ENCODE data around the gene CDC25A. TPM values are rescaled to one million over a fixed set of nuclear protein-coding genes. Genes with fewer than 3 reads are reported as not detected.

Gene CDC25A
- total and polyA plus RNA-seq, 2 experiments from 2014 or later = 17.7 to 126 TPM

DNA sequence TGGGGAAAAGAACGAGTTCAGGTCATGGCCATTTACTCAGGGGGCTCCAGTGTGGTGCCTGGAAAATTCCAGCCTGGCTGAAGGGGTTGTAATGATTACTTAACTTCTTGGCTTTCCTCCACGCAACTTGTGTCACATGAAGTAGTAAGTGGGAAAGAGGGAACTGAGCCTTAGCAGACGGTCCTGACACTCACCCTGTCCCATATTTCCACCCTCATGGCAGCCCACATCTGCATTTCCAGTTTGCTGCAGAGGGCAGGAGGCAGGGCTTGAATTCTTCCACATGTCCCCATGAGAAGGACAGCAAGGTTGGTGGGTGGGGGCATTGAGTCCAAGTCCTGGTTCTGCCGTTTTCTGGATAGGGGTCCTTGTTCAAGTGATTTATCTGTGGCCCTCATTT, 27.2 kb upstream of the CDC25A start:
- Histone ChIP-seq H3F3A (replicated peaks; ENCODE audit: low read depth) (no peaks in the 10 kb centered on the region), H3K36me3 (ENCODE audit: insufficient read depth) (no peaks in the 10 kb centered on the region), H4K20me1 (replicated peaks; ENCODE audit: insufficient read depth) (no peaks in the 10 kb centered on the region), H3K9me2 (ENCODE audit: insufficient read depth) (no peaks in the 10 kb centered on the region), H3K27me3 (ENCODE audit: insufficient read depth) (no peaks in the 10 kb centered on the region), H3K27ac (ENCODE audit: low read depth) (no peak overlapping the region), H3K4me2 (no peak overlapping the region), H3K4me3 (no peak overlapping the region), H3K79me2 (replicated peaks; ENCODE audit: insufficient read depth) (no peaks in the 10 kb centered on the region), H3K4me1 (ENCODE audit: insufficient read depth) (no peaks in the 10 kb centered on the region), H2AFZ (no peak overlapping the region)
- Mint-ChIP-seq H3K9me3 (peaks cover 4% of the 10 kb centered on the region; the same call in 1 of the 3 replicates), H3K4me3 (no peak overlapping the region), H3K27ac (no peak overlapping the region), H3K36me3 (ENCODE audit: low read depth) (no peaks in the 10 kb centered on the region), H3K4me1 (no peaks in the 10 kb centered on the region; the same call in 2 of the 3 replicates), H3K27me3 (ENCODE audit: insufficient read depth, low read depth, poor library complexity) (peaks cover 5% of the 10 kb centered on the region)
- ATAC-seq = no peak
- TF ChIP-seq CREB1 (CRISPR knock-in tag; IDR thresholded peaks at IDR 0.05; ENCODE audit: low read depth) (no peak), ZNF114 (CRISPR knock-in tag; IDR thresholded peaks at IDR 0.05) (no peak), EZH2phosphoT487 (IDR thresholded peaks at IDR 0.05; ENCODE audit: unreplicated experiment) (no peak), NANOG (IDR thresholded peaks at IDR 0.05; ENCODE audit: borderline replicate concordance) (no peak), STAT1 (IDR thresholded peaks at IDR 0.05; ENCODE audit: unreplicated experiment) (no peak), ZNF331 (CRISPR knock-in tag; IDR thresholded peaks at IDR 0.05; ENCODE audit: low read depth) (no peak), EZH2 (IDR thresholded peaks at IDR 0.05; ENCODE audit: low read depth, unreplicated experiment) (no peak), JUNB (IDR thresholded peaks at IDR 0.05; ENCODE audit: unreplicated experiment) (no peak), POLR2AphosphoS5 (IDR thresholded peaks at IDR 0.05; ENCODE audit: low read depth) (no peak)
- TF ChIP-seq, protein P1, sequence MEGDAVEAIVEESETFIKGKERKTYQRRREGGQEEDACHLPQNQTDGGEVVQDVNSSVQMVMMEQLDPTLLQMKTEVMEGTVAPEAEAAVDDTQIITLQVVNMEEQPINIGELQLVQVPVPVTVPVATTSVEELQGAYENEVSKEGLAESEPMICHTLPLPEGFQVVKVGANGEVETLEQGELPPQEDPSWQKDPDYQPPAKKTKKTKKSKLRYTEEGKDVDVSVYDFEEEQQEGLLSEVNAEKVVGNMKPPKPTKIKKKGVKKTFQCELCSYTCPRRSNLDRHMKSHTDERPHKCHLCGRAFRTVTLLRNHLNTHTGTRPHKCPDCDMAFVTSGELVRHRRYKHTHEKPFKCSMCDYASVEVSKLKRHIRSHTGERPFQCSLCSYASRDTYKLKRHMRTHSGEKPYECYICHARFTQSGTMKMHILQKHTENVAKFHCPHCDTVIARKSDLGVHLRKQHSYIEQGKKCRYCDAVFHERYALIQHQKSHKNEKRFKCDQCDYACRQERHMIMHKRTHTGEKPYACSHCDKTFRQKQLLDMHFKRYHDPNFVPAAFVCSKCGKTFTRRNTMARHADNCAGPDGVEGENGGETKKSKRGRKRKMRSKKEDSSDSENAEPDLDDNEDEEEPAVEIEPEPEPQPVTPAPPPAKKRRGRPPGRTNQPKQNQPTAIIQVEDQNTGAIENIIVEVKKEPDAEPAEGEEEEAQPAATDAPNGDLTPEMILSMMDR (conservative IDR thresholded peaks at IDR 0.05; ENCODE audit: low read depth in 2 of 2) = no peak
- TF ChIP-seq, protein P2, sequence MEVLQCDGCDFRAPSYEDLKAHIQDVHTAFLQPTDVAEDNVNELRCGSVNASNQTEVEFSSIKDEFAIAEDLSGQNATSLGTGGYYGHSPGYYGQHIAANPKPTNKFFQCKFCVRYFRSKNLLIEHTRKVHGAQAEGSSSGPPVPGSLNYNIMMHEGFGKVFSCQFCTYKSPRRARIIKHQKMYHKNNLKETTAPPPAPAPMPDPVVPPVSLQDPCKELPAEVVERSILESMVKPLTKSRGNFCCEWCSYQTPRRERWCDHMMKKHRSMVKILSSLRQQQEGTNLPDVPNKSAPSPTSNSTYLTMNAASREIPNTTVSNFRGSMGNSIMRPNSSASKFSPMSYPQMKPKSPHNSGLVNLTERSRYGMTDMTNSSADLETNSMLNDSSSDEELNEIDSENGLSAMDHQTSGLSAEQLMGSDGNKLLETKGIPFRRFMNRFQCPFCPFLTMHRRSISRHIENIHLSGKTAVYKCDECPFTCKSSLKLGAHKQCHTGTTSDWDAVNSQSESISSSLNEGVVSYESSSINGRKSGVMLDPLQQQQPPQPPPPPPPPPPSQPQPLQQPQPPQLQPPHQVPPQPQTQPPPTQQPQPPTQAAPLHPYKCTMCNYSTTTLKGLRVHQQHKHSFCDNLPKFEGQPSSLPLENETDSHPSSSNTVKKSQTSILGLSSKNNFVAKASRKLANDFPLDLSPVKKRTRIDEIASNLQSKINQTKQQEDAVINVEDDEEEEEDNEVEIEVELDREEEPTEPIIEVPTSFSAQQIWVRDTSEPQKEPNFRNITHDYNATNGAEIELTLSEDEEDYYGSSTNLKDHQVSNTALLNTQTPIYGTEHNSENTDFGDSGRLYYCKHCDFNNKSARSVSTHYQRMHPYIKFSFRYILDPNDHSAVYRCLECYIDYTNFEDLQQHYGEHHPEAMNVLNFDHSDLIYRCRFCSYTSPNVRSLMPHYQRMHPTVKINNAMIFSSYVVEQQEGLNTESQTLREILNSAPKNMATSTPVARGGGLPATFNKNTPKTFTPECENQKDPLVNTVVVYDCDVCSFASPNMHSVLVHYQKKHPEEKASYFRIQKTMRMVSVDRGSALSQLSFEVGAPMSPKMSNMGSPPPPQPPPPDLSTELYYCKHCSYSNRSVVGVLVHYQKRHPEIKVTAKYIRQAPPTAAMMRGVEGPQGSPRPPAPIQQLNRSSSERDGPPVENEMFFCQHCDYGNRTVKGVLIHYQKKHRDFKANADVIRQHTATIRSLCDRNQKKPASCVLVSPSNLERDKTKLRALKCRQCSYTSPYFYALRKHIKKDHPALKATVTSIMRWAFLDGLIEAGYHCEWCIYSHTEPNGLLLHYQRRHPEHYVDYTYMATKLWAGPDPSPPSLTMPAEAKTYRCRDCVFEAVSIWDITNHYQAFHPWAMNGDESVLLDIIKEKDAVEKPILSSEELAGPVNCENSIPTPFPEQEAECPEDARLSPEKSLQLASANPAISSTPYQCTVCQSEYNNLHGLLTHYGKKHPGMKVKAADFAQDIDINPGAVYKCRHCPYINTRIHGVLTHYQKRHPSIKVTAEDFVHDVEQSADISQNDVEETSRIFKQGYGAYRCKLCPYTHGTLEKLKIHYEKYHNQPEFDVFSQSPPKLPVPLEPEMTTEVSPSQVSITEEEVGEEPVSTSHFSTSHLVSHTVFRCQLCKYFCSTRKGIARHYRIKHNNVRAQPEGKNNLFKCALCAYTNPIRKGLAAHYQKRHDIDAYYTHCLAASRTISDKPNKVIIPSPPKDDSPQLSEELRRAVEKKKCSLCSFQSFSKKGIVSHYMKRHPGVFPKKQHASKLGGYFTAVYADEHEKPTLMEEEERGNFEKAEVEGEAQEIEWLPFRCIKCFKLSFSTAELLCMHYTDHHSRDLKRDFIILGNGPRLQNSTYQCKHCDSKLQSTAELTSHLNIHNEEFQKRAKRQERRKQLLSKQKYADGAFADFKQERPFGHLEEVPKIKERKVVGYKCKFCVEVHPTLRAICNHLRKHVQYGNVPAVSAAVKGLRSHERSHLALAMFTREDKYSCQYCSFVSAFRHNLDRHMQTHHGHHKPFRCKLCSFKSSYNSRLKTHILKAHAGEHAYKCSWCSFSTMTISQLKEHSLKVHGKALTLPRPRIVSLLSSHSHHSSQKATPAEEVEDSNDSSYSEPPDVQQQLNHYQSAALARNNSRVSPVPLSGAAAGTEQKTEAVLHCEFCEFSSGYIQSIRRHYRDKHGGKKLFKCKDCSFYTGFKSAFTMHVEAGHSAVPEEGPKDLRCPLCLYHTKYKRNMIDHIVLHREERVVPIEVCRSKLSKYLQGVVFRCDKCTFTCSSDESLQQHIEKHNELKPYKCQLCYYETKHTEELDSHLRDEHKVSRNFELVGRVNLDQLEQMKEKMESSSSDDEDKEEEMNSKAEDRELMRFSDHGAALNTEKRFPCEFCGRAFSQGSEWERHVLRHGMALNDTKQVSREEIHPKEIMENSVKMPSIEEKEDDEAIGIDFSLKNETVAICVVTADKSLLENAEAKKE (CRISPR knock-in tag; IDR thresholded peaks at IDR 0.05) = no peak
- TF ChIP-seq, protein P3, sequence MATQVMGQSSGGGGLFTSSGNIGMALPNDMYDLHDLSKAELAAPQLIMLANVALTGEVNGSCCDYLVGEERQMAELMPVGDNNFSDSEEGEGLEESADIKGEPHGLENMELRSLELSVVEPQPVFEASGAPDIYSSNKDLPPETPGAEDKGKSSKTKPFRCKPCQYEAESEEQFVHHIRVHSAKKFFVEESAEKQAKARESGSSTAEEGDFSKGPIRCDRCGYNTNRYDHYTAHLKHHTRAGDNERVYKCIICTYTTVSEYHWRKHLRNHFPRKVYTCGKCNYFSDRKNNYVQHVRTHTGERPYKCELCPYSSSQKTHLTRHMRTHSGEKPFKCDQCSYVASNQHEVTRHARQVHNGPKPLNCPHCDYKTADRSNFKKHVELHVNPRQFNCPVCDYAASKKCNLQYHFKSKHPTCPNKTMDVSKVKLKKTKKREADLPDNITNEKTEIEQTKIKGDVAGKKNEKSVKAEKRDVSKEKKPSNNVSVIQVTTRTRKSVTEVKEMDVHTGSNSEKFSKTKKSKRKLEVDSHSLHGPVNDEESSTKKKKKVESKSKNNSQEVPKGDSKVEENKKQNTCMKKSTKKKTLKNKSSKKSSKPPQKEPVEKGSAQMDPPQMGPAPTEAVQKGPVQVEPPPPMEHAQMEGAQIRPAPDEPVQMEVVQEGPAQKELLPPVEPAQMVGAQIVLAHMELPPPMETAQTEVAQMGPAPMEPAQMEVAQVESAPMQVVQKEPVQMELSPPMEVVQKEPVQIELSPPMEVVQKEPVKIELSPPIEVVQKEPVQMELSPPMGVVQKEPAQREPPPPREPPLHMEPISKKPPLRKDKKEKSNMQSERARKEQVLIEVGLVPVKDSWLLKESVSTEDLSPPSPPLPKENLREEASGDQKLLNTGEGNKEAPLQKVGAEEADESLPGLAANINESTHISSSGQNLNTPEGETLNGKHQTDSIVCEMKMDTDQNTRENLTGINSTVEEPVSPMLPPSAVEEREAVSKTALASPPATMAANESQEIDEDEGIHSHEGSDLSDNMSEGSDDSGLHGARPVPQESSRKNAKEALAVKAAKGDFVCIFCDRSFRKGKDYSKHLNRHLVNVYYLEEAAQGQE (IDR thresholded peaks at IDR 0.05; ENCODE audit: unreplicated experiment) = no peak
- TF ChIP-seq, protein P4, sequence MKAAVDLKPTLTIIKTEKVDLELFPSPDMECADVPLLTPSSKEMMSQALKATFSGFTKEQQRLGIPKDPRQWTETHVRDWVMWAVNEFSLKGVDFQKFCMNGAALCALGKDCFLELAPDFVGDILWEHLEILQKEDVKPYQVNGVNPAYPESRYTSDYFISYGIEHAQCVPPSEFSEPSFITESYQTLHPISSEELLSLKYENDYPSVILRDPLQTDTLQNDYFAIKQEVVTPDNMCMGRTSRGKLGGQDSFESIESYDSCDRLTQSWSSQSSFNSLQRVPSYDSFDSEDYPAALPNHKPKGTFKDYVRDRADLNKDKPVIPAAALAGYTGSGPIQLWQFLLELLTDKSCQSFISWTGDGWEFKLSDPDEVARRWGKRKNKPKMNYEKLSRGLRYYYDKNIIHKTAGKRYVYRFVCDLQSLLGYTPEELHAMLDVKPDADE (IDR thresholded peaks at IDR 0.05) = no peak
- DNase-seq (ENCODE audit: low spot score) = no peak

All from GM23338 (cell line).